Measurements from ENCODE around the gene TAS1R3.

TAS1R3 gene

DNA sequence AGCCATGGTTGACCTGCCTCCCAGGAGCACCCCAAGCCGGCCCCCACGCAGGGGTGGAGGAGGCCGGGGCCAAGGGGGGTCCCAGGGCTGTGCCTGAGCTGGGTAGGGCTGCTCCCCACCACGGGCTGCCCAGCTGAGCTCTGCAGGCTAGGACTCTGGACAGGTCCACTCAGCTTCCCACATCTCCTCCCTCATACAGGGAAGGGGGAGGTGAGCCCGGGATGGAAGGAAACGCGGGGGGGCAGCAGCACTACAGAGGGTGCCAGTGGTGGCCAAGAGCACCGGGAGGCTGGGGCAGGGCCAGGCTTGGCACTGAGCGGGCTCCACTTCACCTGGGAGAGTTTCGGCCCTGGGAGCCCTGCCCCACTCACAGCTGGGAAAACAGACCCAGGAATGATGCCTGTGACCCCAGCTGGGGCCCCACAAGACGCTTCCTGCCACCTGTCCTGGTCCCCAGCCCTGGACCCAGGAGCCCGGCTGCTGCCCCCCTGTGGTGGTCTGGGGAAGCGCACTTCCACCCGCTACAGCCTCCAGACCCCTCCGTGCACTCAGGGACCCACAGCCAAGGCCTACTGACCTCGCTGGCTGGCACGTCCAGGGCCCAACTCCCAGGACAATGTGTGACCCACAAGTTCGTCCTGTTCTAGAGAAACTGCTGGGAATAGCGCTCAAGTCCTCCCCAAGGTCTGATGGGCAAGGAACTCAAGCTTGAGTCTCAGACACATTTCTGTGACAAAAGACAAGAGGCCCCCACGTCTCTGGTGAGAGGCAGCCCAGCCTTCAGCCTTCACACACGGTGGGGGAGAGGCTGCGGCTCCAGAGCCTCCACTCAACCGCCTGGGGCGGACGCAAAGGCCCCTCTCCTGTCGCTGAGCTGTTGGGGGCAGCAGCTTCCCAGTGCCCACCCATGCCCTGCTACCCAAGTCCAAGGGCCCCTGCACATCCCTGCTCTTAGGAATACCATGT lies 40.9 kb downstream of the TAS1R3 start:
- peak; percentile 59 to 60 for DNase-seq (ENCODE audit: low read depth in 2 of 2)

DNA sequence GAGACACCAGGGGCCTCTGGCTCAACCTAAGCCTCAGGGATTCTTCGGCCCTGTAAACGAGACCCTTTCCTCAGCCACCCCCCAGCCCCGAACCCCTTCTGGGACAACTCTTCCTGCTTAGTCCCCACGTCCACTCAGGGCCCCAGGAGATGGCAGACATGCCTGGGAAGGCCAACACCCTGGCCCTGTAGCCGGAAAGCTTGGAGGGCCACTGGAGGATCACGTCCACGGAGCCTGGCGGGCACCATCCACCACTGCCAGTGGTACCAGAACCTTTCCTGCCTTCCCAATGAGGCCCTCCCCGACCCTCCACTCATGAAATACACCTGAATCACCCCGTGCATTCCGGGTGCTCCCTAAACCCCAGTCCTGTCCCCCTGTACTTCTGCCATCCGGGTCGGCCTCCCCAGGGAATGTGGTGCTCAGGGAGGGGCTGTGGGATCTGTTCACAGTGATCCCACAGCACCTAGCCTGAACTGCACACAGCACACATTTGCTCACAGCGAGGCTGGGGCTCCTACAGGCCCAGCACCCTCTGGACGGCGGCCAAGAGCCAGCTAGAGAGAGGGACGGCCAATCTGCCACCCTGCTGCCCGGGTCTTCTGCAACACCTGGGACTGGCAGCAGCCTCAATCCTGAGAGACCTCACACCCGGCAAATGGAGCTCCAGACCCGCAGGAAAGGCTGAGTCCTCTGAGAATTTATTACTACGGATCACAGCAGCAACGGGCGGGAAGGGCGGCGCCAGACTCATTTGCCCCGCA lies 42.2 kb downstream of the TAS1R3 start:
- no peak for DNase-seq (ENCODE audit: low read depth in 2 of 2)

DNA sequence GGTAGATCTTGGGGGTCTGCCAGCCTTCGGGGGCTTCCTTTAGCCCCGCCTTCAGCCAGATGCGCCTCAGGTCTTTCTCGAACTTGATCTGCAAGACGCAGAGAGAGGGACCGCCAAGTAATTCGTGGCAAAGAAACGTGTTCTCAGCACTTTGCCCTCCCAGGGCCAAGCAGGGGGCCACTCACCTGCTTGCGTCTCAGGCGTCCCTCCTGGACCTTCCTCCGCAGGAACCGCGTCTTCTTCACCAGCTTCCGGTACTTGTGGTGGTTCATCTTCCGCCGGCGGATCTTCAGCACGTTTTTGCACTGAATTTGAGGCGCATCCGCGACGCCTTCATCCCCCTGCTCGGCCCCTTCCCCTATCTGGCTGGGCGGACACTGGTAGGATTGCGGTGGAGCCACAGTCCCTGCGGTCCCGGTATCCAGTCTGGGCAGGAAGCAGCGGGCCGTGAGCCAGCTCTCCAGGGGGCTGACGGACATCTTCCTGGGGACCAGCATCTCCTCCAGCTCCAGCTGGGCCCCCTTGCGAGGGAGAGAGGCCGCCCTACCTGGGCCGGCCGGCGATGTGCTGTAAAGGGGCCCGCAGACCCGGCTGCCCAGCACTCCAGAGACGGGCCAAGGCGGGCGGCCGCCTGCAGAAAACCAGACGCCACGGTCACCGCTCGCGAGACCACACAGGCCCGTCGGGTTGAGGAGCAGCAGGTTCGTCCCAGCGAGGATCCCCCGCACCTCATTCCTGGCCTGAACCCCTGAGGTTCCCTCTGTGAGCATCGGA lies 42.9 kb downstream of the TAS1R3 start:
- DNase-seq (ENCODE audit: low read depth in 2 of 2): no peak

DNA sequence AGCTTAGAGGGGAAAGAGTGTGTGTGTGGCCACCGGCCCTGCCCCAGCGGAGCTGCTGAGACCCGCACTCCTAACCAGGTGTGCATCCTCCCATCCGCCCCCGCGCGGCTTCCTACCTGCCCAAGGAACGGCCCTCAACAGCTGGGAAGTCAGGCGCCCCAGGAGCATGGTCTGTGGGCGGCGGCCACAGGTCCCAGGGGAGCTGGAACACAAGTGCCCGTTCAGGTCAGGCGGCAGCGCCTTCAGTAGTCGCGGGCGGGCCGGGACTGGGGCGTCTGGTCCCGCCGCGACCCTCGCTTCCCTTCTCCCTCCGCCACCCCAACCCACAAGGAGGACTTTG lies 43.5 kb downstream of the TAS1R3 start:
- no peak for DNase-seq (ENCODE audit: low read depth in 2 of 2)

DNA sequence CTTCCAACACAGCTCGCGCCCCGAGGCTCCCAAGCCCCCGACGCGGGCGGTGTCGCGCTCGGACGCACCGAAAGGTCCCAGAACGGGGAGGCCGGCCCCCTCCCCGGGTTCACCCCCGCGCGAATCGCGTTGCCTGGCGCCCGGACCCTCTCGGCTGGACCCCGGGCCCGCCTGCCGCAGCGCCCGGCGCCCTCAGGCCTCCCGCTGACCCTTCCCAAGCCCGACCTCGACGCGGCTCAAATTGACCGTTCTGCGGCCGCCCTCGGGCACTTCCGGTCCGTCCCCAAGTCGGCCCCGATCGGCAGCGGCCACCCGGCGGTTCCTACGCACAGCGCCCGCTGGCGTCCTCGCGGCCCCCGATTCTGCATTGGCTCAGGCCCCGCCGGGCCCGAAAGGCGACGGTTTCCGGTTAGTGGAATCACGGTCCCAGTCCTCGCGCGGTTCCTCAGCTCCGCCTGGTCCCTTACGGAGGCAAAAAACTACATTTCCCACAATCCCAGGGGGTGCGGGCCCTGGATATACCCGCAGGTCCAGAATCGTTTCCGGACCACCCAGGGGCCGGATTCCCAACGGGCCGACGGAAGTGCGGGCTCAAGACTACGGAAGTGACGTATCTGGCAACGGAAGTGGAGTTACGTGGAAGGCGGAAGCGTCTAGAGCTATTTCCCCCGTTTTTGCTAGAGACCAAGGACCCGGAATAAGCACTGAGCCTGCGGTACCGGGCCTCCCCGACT lies 44.0 kb downstream of the TAS1R3 start, which contains the start of gene AURKAIP1:
Gene AURKAIP1 (minus strand): TSS at position 279 of the 734 bp plus-strand sequence. CDS start 451 bp downstream, outside the sequence.
- DNase-seq (ENCODE audit: low read depth in 2 of 2): peak; percentile 89 to 90

DNA sequence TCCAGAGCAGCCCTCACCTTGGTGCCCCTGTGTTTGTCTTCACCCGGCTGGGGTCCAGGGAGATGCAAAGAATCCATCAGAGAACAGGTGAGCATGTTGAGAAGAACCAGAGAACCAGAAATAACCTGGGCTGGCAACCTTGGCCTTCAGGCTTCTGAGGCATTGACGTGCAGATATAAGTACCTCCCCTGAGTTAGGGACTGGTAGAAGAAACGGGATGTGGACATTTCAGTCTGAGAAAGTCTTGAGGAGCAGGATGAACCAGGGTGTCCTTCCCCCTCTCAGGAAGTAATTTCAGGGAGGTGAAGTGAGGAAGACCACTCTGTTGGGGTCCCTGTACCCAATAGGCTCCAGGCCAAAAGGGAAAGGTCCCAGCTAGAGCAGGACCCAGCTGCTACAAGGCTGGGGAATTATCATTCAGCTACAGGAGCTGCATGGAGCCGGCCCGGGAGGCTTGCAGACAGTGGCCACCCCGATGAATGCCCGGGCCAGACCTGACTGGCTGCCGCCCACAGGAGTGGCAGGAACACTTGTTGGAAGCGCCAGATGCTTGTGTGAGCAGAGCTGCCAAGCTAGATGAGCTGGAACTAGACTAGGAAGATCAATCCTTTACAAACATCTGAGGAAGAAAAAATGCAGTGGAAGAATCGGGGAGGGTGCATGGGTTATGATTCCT lies 45.6 kb downstream of the TAS1R3 start:
- no peak for DNase-seq (ENCODE audit: low read depth in 2 of 2)

DNA sequence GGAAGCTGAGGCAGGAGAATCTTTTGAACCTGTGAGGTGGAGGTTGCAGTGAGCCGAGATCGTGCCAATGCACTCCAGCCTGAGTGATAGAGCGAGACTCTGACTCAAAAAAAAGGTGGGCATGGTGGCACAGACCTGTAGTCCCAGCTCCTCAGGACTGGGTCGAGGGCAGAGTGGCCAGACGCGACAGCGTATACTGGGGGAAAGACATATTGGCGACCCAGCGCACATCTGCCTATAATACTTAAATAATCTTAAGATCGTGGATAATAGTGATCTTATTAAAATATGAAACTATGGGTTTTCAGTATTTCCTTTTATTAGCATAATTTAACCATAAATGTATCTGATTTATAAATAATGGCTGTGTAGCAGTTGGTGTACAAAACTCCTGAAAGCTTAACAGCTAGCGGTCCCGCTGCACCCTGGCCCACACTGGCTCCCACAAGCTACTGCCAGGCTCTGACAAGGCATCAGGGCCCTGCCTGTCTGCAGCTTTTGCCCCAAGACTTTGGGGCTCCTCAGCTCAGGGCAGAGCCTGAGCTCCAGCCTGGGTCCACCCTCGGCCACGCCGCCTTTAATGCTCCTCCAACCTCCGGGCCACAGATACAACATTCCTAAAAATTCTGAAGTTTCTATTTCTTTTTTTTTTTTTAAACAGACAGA lies 46.6 kb downstream of the TAS1R3 start:
- no peak for DNase-seq (ENCODE audit: low read depth in 2 of 2)

DNA sequence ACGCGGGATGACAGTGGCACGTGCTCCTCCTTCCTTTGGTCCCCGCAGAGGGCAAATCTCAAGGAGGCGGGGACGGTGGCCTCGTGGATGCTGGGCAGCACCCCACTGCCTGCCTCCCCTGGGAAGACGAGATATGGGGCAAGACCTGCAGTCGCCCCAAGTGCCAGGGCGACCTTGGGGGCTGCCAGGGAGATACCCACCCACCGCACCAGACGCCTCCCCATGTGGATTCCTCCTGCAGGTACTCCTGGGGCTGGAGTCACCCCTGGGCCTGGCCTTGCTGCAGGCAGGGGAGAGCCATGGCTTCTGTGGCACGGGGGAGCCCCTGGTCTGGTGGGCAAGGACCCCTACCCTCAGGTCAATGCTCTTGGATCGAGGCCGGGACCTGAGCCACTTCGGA lies 49.8 kb downstream of the TAS1R3 start:
- no peak for DNase-seq (ENCODE audit: low read depth in 2 of 2)

DNA sequence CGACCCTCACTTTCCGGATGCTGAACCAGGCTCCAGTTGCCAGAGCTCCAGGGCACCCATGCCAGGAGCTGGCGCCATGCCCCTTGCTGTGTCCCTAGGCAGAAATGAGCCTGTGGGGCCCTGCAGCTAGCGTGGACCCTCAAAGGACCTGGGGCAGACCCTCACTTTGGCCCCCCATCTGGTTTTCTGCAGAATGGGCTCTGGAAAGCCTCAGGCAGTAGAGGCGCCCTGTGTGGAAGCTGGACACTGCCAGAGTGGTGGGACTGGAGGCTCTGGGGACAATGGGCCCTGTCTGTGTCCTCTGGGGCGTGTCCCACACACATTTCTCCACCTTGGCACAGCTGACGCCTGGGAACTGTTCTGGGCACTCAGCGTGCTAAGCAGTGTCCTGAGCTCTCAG lies 50.2 kb downstream of the TAS1R3 start:
- no peak for DNase-seq (ENCODE audit: low read depth in 2 of 2)

Data from stimulated activated CD8-positive, alpha-beta memory T cell treated with anti-CD3 and anti-CD28 coated beads, Interleukin-2, amount 100 ng/mL, for 1 hour (primary cell).